ENCODE data around the gene PIP4K2A.

The PIP4K2A gene

GRCh38 chr10:22737587-22737986, 23.2 kb upstream of the PIP4K2A start:
- no peak for TF ChIP-seq CTCF (IDR thresholded peaks at IDR 0.05)
- DNase-seq = no peak

GRCh38 chr10:22736134-22736533, 21.8 kb upstream of the PIP4K2A start:
- no peak overlapping the region for H3K27ac Mint-ChIP-seq
- peaks cover 14% of the 10 kb centered on the region for H3K9me3 Mint-ChIP-seq
- TF ChIP-seq CTCF (IDR thresholded peaks at IDR 0.05) = no peak
- H3K4me3 Mint-ChIP-seq = no peak overlapping the region
- H3K36me3 Mint-ChIP-seq (ENCODE audit: low read depth) = peaks cover 5% of the 10 kb centered on the region
- H3K27me3 Mint-ChIP-seq (ENCODE audit: low read depth, poor library complexity) = no peaks in the 10 kb centered on the region
- DNase-seq = no peak
- peaks cover 5% of the 10 kb centered on the region for H3K4me1 Mint-ChIP-seq

More at GRCh38 chr10:22737587-22737986, 23.2 kb upstream of the PIP4K2A start:
- Mint-ChIP-seq H3K27me3 (ENCODE audit: low read depth, poor library complexity) (no peaks in the 10 kb centered on the region), H3K9me3 (peaks cover 12% of the 10 kb centered on the region), H3K4me3 (no peak overlapping the region), H3K27ac (no peak overlapping the region), H3K36me3 (ENCODE audit: low read depth) (peaks cover 5% of the 10 kb centered on the region), H3K4me1 (peaks cover 5% of the 10 kb centered on the region)

GRCh38 chr10:22733992-22734391, 19.6 kb upstream of the PIP4K2A start:
- H3K36me3 Mint-ChIP-seq (ENCODE audit: low read depth) = no peaks in the 10 kb centered on the region

GRCh38 chr10:22727663-22728062, 13.3 kb upstream of the PIP4K2A start:
- Mint-ChIP-seq H3K4me1 (peaks cover 8% of the 10 kb centered on the region), H3K27me3 (ENCODE audit: low read depth, poor library complexity) (peaks cover 21% of the 10 kb centered on the region), H3K9me3 (peaks cover 3% of the 10 kb centered on the region), H3K36me3 (ENCODE audit: low read depth) (no peaks in the 10 kb centered on the region), H3K4me3 (no peak overlapping the region), H3K27ac (no peak overlapping the region)
- TF ChIP-seq CTCF (IDR thresholded peaks at IDR 0.05) = no peak
- no peak for DNase-seq

More at GRCh38 chr10:22733992-22734391, 19.6 kb upstream of the PIP4K2A start:
- H3K27me3 Mint-ChIP-seq (ENCODE audit: low read depth, poor library complexity) = no peaks in the 10 kb centered on the region
- no peak for TF ChIP-seq CTCF (IDR thresholded peaks at IDR 0.05)
- no peak for DNase-seq
- H3K27ac Mint-ChIP-seq = no peak overlapping the region
- peaks cover 5% of the 10 kb centered on the region for H3K9me3 Mint-ChIP-seq
- H3K4me3 Mint-ChIP-seq = no peak overlapping the region
- H3K4me1 Mint-ChIP-seq = peaks cover 5% of the 10 kb centered on the region

- DNase-seq = no peak
- no peak overlapping the region for H3K4me3 Mint-ChIP-seq
- peaks cover 21% of the 10 kb centered on the region for H3K27me3 Mint-ChIP-seq (ENCODE audit: low read depth, poor library complexity)
- H3K9me3 Mint-ChIP-seq = no peaks in the 10 kb centered on the region
- peaks cover 12% of the 10 kb centered on the region for H3K4me1 Mint-ChIP-seq
- H3K36me3 Mint-ChIP-seq (ENCODE audit: low read depth) = no peaks in the 10 kb centered on the region
- no peak for TF ChIP-seq CTCF (IDR thresholded peaks at IDR 0.05)
- H3K27ac Mint-ChIP-seq = no peak overlapping the region
Measured at GRCh38 chr10:22727112-22727511, 12.7 kb upstream of the PIP4K2A start.

- Mint-ChIP-seq H3K4me1 (peaks cover 12% of the 10 kb centered on the region), H3K27me3 (ENCODE audit: low read depth, poor library complexity) (peaks cover 21% of the 10 kb centered on the region), H3K9me3 (no peaks in the 10 kb centered on the region), H3K4me3 (no peak overlapping the region), H3K36me3 (ENCODE audit: low read depth) (no peaks in the 10 kb centered on the region), H3K27ac (no peak overlapping the region)
- DNase-seq = no peak
- TF ChIP-seq CTCF (IDR thresholded peaks at IDR 0.05) = no peak
Measured at GRCh38 chr10:22724773-22725172, 10.4 kb upstream of the PIP4K2A start.

Data from nephron progenitor cell (in vitro differentiated cells).